HepG2 (cell line): ENCODE data around the gene INPP4B. TPM values are rescaled to one million over a fixed set of nuclear protein-coding genes. Genes with fewer than 3 reads are reported as not detected.
"Not testable (repeated sequence)": the region's sequence is repeated elsewhere in the genome, so short reads cannot be mapped to it uniquely, and the experiment has no call there.

Experiments used
- ATAC-seq: fragments of 200-7000 bp; cut with Tn5 transposase; 3 replicates; pipeline ENCODE4 v1.9.1; 2020; ENCODE audit warnings: mild to moderate bottlenecking, moderate library complexity
- BruUV-seq: library from RNA; stranded (reverse); fragments of 400-500 nt; replicated peaks from 2 replicates; lab custom pipeline; 2021; lab: Mats Ljungman, UMichigan
- CTCF ChIA-PET: fragments of 300-600 bp; formaldehyde crosslinking; extraction: SDS; loops from one replicate; lab custom pipeline; 2021; ENCODE audit warnings: low total read pairs, inconsistent platforms, low intra/inter-chr PET ratio; lab: Yijun Ruan, JAX
- POLR2A ChIA-PET: fragments of 350-600 bp; sonication (Branson Sonifier 250); formaldehyde crosslinking; loops from one replicate; lab custom pipeline; 2020; ENCODE audit warnings: antibody characterized with exemption, inconsistent platforms; lab: Yijun Ruan, JAX
- DNase-seq: peaks from one replicate; pipeline ENCODE4 v3.0.0-alpha.2; 2015; ENCODE audit warnings: low spot score
- FAIRE-seq: peaks from 3 replicates; lab custom pipeline; 2011; peaks lifted over from hg19 to GRCh38; lab: Jason Lieb, UNC
- H2AFZ ChIP-seq: one replicate; pipeline ENCODE4 v1.6.1; 2011; ENCODE audit warnings: low read length, inconsistent platforms
- H3K27ac ChIP-seq: fragments of 300-600 bp; 3 replicates; pipeline ENCODE4 v1.8.0; 2011; ENCODE audit warnings: mixed run types, mild to moderate bottlenecking, mixed read lengths, low read length, inconsistent platforms; ENCODE audit not compliant: insufficient read depth; ENCODE audit errors: extremely low read length
- H3K27me3 ChIP-seq, 2 experiments: fragments of 200-600 bp in 1 of 2; 2 replicates in 1 of 2; 3 replicates in 1 of 2; pipeline versions ENCODE4 v1.6.0 to v1.8.0; 2011; ENCODE audit warnings: low read length in 2 of 2, mild to moderate bottlenecking in 2 of 2, moderate library complexity in 2 of 2, inconsistent platforms in 1 of 2; ENCODE audit not compliant: insufficient read depth in 2 of 2, control insufficient read depth in 1 of 2
- H3K36me3 ChIP-seq, 2 experiments: fragments of 200-600 bp in 1 of 2; replicated peaks in 1 of 2; 2 replicates in 1 of 2; 3 replicates in 1 of 2; pipeline versions ENCODE4 v1.5.1 to v1.8.0; 2011; ENCODE audit warnings: low read length in 2 of 2, inconsistent platforms in 1 of 2; ENCODE audit not compliant: insufficient read depth in 2 of 2, control insufficient read depth in 1 of 2
- H3K4me1 ChIP-seq: 2 replicates; pipeline ENCODE4 v1.5.1; 2012; ENCODE audit warnings: low read length, inconsistent platforms; ENCODE audit not compliant: insufficient read depth
- H3K4me2 ChIP-seq: 2 replicates; pipeline ENCODE4 v1.6.0; 2011; ENCODE audit warnings: low read depth, low read length, inconsistent platforms
- H3K4me3 ChIP-seq, 3 experiments: fragments of 200-600 bp in 1 of 3; sonication (generic), shearing (Covaris generic) in 1 of 3; replicated peaks in 1 of 3; 2 replicates each; pipeline ENCODE4 v1.5.1; 2011 to 2016; ENCODE audit warnings: low read length in 3 of 3, inconsistent platforms in 2 of 3, low read depth in 2 of 3, mild to moderate bottlenecking in 2 of 3, control low read depth in 1 of 3, mixed read lengths in 1 of 3; ENCODE audit not compliant: insufficient read depth in 1 of 3
- H3K79me2 ChIP-seq: one replicate; pipeline ENCODE4 v1.6.1; 2011; ENCODE audit warnings: low read length, inconsistent platforms; ENCODE audit not compliant: insufficient read depth
- H3K9ac ChIP-seq: 2 replicates; pipeline ENCODE4 v1.6.0; 2011; ENCODE audit warnings: mild to moderate bottlenecking, low read depth, low read length, inconsistent platforms; ENCODE audit not compliant: insufficient read depth
- H3K9me3 ChIP-seq: 2 replicates; pipeline ENCODE4 v1.5.1; 2012; ENCODE audit warnings: mild to moderate bottlenecking, low read length
- H4K20me1 ChIP-seq: 2 replicates; pipeline ENCODE4 v1.6.0; 2011; ENCODE audit warnings: inconsistent platforms, mild to moderate bottlenecking, low read length, moderate library complexity; ENCODE audit not compliant: insufficient read depth
- ATM ChIP-seq: fragments of 450-650 bp; IDR thresholded peaks from 2 replicates; pipeline ENCODE4 v1.7.1; 2017; ENCODE audit warnings: mild to moderate bottlenecking, borderline replicate concordance
- CCDC6 ChIP-seq: sonication (generic); formaldehyde crosslinking; IDR thresholded peaks from 2 replicates; pipeline ENCODE4 v1.8.1; 2022; ENCODE audit warnings: mild to moderate bottlenecking, missing genetic modification reagents, moderate library complexity
- IRX3 ChIP-seq: sonication (generic); formaldehyde crosslinking; IDR thresholded peaks from 2 replicates; pipeline ENCODE4 v1.8.1; 2023; ENCODE audit warnings: mild to moderate bottlenecking, low read depth, missing genetic modification reagents, borderline replicate concordance
- JDP2 ChIP-seq: sonication (generic); formaldehyde crosslinking; IDR thresholded peaks from 2 replicates; pipeline ENCODE4 v1.8.1; 2022; ENCODE audit warnings: missing genetic modification reagents, borderline replicate concordance
- MAFK ChIP-seq, 2 experiments: IDR thresholded peaks in 1 of 2; conservative IDR thresholded peaks in 1 of 2; 2 replicates each; pipeline ENCODE4 v1.6.1; 2011; ENCODE audit warnings: improper control_type of control experiment in 2 of 2, low read length in 2 of 2
- NFIC ChIP-seq: IDR thresholded peaks from 2 replicates; pipeline ENCODE4 v1.6.1; 2012; ENCODE audit warnings: mild to moderate bottlenecking, low read length, inconsistent platforms
- NFKB2 ChIP-seq: sonication (generic); formaldehyde crosslinking; IDR thresholded peaks from 2 replicates; pipeline ENCODE4 v1.4.0; 2020; ENCODE audit warnings: missing genetic modification reagents, borderline replicate concordance
- NFYB ChIP-seq: sonication (generic); formaldehyde crosslinking; IDR thresholded peaks from 2 replicates; pipeline ENCODE4 v1.4.0; 2020; ENCODE audit warnings: missing genetic modification reagents
- POGZ ChIP-seq: sonication (generic); formaldehyde crosslinking; IDR thresholded peaks from 2 replicates; pipeline ENCODE4 v1.4.0; 2020; ENCODE audit warnings: mild to moderate bottlenecking, missing genetic modification reagents
- SALL2 ChIP-seq: sonication (generic); formaldehyde crosslinking; IDR thresholded peaks from 2 replicates; pipeline ENCODE4 v1.8.1; 2023; ENCODE audit warnings: mild to moderate bottlenecking, missing genetic modification reagents, inconsistent platforms
- ZMYM3 ChIP-seq: sonication (generic); formaldehyde crosslinking; IDR thresholded peaks from 2 replicates; pipeline ENCODE4 v1.5.1; 2020; ENCODE audit warnings: mild to moderate bottlenecking, missing genetic modification reagents
- ZNF24 ChIP-seq: fragments of 450-650 bp; IDR thresholded peaks from 2 replicates; pipeline ENCODE4 v1.6.1; 2017; ENCODE audit warnings: antibody characterized with exemption, mild to moderate bottlenecking
- ZNF556 ChIP-seq: sonication (generic); formaldehyde crosslinking; IDR thresholded peaks from 2 replicates; pipeline ENCODE4 v1.4.0; 2020; ENCODE audit warnings: mild to moderate bottlenecking, missing genetic modification reagents, borderline replicate concordance
- ZNF746 ChIP-seq: sonication (generic); formaldehyde crosslinking; IDR thresholded peaks from 2 replicates; pipeline ENCODE4 v1.8.0; 2022; ENCODE audit warnings: mild to moderate bottlenecking, missing genetic modification reagents
- ZSCAN20 ChIP-seq: sonication (generic); formaldehyde crosslinking; IDR thresholded peaks from 2 replicates; pipeline ENCODE4 v1.4.0; 2020; ENCODE audit warnings: missing genetic modification reagents, mild to moderate bottlenecking, borderline replicate concordance
- ZSCAN22 ChIP-seq: sonication (generic); formaldehyde crosslinking; IDR thresholded peaks from 2 replicates; pipeline ENCODE4 v1.4.0; 2020; ENCODE audit warnings: mild to moderate bottlenecking, missing genetic modification reagents
- ZSCAN9 ChIP-seq: IDR thresholded peaks from 2 replicates; pipeline ENCODE4 v1.6.1; 2016; ENCODE audit warnings: borderline replicate concordance
- WGBS: methylation state at CpG from one replicate; pipeline ENCODE4 v1.1.6; 2017; ENCODE audit warnings: low lambda C conversion rate; 5-methylcytosine and 5-hydroxymethylcytosine counted together
- in situ Hi-C: cut with HindIII; loops from 2 replicates; pipeline ENCODE4 v1.10.0; 2017; ENCODE audit warnings: low pct_unique_long_range_greater_than_20kb; ENCODE audit not compliant: extremely low pct_ligation_motif_present
- intact Hi-C: fragments of 100-400 bp; cut with micrococcal nuclease; formaldehyde crosslinking; loops from one replicate; pipeline ENCODE4 v1.10.0; 2022; ENCODE audit not compliant: unreplicated experiment
- polyA plus RNA-seq, 8 experiments: library from polyadenylated mRNA; depleted of rRNA in 3 of 8; stranded (reverse) in 7 of 8; unstranded in 1 of 8; fragments of >200 nt; fragmentation: Illumina TruSeq in 4 of 8; extraction: Trizol in 4 of 8; gene quantifications; 2 replicates each; pipeline versions ENCODE4 v1.2.1 to v1.2.3, GENCODE V29; 2011 to 2016; ENCODE audit warnings: low read depth in 4 of 8, missing spikeins in 1 of 8, mixed read lengths in 1 of 8; ENCODE audit not compliant: insufficient read depth in 1 of 8
- total RNA-seq, 5 experiments: library from RNA; depleted of rRNA; stranded (reverse); fragments of >200 nt; fragmentation: Illumina TruSeq; extraction: Trizol; gene quantifications; 2 replicates each; pipeline ENCODE4 v1.2.3, GENCODE V29; 2016; ENCODE audit warnings: low read depth in 1 of 5
- TF ChIP-seq, protein P1 (sequence below): sonication (generic); formaldehyde crosslinking; IDR thresholded peaks from 2 replicates; pipeline ENCODE4 v1.5.0; 2020; ENCODE audit warnings: mild to moderate bottlenecking, missing genetic modification reagents
- TF ChIP-seq, protein P2 (sequence below): sonication (generic); formaldehyde crosslinking; IDR thresholded peaks from 2 replicates; pipeline ENCODE4 v1.4.0; 2020; ENCODE audit warnings: low read depth, mild to moderate bottlenecking, missing genetic modification reagents

INPP4B gene
- total and polyA plus RNA-seq, 2 of the 13 experiments (the other 11 are each of a cell fraction or from before 2014, with no cell fraction given) = not detected

DNA sequence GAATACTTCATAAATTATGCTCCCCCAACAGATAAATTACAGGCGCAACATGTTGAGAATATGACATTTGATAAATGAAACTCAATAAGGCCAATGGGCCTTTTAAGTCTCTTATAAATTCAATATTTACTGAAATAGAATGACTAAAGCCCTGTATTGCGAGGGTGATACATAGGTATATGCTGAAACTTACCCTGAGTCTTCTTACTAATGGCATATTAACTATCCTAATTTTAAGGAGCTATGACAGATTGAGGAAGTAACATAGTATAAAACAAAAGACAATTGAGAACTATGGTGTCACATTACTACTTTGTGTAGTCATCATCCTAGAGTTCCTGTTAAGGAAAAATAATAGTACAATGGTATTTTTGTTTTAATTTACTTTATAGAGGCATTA, 769.1 kb downstream of the INPP4B start:
- Histone ChIP-seq H3K4me1 (no peaks in the 10 kb centered on the region), H3K36me3 (no peaks in the 10 kb centered on the region), H3K9me3 (no peaks in the 10 kb centered on the region), H3K9ac (no peak overlapping the region), H3K4me2 (no peak overlapping the region), H3K79me2 (no peaks in the 10 kb centered on the region), H4K20me1 (no peaks in the 10 kb centered on the region), H2AFZ (no peak overlapping the region), H3K27me3 (no peaks in the 10 kb centered on the region), H3K4me3 (no peak overlapping the region), H3K27ac (no peak overlapping the region)
- FAIRE-seq = no peak
- no peak for ATAC-seq
- TF ChIP-seq, protein P1, sequence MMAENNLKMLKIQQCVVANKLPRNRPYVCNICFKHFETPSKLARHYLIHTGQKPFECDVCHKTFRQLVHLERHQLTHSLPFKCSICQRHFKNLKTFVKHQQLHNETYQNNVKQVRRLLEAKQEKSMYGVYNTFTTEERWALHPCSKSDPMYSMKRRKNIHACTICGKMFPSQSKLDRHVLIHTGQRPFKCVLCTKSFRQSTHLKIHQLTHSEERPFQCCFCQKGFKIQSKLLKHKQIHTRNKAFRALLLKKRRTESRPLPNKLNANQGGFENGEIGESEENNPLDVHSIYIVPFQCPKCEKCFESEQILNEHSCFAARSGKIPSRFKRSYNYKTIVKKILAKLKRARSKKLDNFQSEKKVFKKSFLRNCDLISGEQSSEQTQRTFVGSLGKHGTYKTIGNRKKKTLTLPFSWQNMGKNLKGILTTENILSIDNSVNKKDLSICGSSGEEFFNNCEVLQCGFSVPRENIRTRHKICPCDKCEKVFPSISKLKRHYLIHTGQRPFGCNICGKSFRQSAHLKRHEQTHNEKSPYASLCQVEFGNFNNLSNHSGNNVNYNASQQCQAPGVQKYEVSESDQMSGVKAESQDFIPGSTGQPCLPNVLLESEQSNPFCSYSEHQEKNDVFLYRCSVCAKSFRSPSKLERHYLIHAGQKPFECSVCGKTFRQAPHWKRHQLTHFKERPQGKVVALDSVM (CRISPR knock-in tag) = no peak
- TF ChIP-seq ZNF746 (CRISPR knock-in tag) = no peak
- no peak for TF ChIP-seq NFYB (CRISPR knock-in tag)
- no peak for TF ChIP-seq IRX3 (CRISPR knock-in tag)
- no peak for TF ChIP-seq JDP2 (CRISPR knock-in tag)
- no peak for TF ChIP-seq ZSCAN22
- TF ChIP-seq POGZ (CRISPR knock-in tag) = no peak
- TF ChIP-seq NFKB2 = no peak
- no peak for TF ChIP-seq ZSCAN9 (CRISPR knock-in tag)
- no peak for TF ChIP-seq NFIC
- TF ChIP-seq ZNF24 = no peak
- TF ChIP-seq, protein P2, sequence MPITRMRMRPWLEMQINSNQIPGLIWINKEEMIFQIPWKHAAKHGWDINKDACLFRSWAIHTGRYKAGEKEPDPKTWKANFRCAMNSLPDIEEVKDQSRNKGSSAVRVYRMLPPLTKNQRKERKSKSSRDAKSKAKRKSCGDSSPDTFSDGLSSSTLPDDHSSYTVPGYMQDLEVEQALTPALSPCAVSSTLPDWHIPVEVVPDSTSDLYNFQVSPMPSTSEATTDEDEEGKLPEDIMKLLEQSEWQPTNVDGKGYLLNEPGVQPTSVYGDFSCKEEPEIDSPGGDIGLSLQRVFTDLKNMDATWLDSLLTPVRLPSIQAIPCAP = no peak
- no peak for TF ChIP-seq CCDC6 (CRISPR knock-in tag)
- TF ChIP-seq ZSCAN20 (CRISPR knock-in tag) = no peak
- no peak for TF ChIP-seq ZMYM3
- no peak for TF ChIP-seq ATM
- TF ChIP-seq MAFK (conservative IDR thresholded peaks at IDR 0.05 in 1 of 2, IDR thresholded peaks at IDR 0.05 in 1 of 2; ENCODE audit: low read length in 2 of 2) = no peak
- no peak for TF ChIP-seq ZNF556 (CRISPR knock-in tag)
- no peak for TF ChIP-seq SALL2 (CRISPR knock-in tag)
- 2% methylated on average over 2 of the region's 2 CpGs for WGBS
- POLR2A ChIA-PET = no interaction called here
- no TSS peak for BruUV-seq
- no peak for DNase-seq
- CTCF ChIA-PET = no interaction called here
- intact Hi-C loops (no loop called here), in situ Hi-C loops (no loop called here)

DNA sequence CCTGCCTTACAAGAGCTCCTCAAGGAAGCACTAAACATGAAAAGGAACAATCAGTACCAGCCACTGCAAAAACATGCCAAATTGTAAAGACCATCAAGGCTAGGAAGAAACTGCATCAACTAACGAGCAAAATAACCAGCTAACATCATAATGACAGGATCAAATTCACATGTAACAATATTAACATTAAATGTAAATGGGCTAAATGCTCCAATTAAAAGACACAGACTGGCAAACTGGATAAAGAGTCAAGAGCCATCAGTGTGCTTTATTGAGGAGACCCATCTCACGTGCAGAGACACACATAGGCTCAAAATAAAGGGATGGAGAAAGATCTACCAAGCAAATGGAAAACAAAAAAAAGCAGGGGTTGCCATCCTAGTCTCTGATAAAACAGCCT, 777.8 kb downstream of the INPP4B start:
- H3K27ac ChIP-seq, ATAC-seq, DNase-seq, H3K4me1 ChIP-seq, H2AFZ ChIP-seq, in situ Hi-C loops, H3K36me3 ChIP-seq, H4K20me1 ChIP-seq, H3K9ac ChIP-seq, H3K79me2 ChIP-seq, H3K4me2 ChIP-seq, FAIRE-seq, intact Hi-C loops, CTCF ChIA-PET, POLR2A ChIA-PET, H3K27me3 ChIP-seq, BruUV-seq, H3K4me3 ChIP-seq: not testable (repeated sequence)
- peaks cover 12% of the 10 kb centered on the region for H3K9me3 ChIP-seq
- WGBS = 2% methylated on average over 2 of the region's 2 CpGs
